Fibroblast of lung (primary cell): ENCODE measurements around the gene BCAS3.

Experiments
- EZH2 ChIP-seq: IDR thresholded peaks from 2 replicates; pipeline ENCODE4 v1.5.1; 2012; ENCODE audit warnings: low read length, control low read depth, mild to moderate bottlenecking; ENCODE audit errors: missing control alignments
- TF ChIP-seq, protein P1 (sequence below), 2 donors: IDR thresholded peaks in 1 of 2; conservative IDR thresholded peaks in 1 of 2; 1 replicate in 1 of 2; 2 replicates in 1 of 2; pipeline ENCODE4 v1.5.1; 2011 to 2012; ENCODE audit warnings: low read length in 2 of 2, control low read depth in 1 of 2, inconsistent platforms in 1 of 2, low read depth in 1 of 2, mild to moderate bottlenecking in 1 of 2

DNA sequence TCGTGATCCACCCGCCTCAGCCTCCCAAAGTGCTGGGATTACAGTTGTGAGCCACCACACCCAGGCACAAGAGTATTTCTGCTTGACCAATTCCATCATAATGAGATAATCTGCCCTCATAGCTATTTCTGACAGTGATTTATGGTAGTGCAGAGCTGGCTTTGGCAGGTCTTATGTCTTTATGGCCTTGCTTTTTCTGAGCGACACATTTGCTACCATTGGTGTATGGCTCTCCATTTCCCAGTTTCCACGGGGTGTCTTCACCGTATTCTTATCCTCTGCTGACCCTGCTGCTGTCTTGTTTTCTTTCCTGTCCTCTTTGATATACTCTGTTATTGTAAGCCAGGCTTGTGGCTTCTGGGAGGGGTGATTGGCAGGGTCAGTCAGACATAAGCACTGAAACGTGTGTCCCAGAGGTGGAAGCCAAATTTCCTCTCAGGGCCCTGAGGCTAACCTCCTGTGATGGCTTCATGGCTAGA is 560.8 kb downstream of the BCAS3 start:
- TF ChIP-seq, protein P1, sequence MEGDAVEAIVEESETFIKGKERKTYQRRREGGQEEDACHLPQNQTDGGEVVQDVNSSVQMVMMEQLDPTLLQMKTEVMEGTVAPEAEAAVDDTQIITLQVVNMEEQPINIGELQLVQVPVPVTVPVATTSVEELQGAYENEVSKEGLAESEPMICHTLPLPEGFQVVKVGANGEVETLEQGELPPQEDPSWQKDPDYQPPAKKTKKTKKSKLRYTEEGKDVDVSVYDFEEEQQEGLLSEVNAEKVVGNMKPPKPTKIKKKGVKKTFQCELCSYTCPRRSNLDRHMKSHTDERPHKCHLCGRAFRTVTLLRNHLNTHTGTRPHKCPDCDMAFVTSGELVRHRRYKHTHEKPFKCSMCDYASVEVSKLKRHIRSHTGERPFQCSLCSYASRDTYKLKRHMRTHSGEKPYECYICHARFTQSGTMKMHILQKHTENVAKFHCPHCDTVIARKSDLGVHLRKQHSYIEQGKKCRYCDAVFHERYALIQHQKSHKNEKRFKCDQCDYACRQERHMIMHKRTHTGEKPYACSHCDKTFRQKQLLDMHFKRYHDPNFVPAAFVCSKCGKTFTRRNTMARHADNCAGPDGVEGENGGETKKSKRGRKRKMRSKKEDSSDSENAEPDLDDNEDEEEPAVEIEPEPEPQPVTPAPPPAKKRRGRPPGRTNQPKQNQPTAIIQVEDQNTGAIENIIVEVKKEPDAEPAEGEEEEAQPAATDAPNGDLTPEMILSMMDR (conservative IDR thresholded peaks at IDR 0.05 in 1 of 2, IDR thresholded peaks at IDR 0.05 in 1 of 2; ENCODE audit: low read depth in 1 of 2, low read length in 2 of 2): no peak
- no peak for TF ChIP-seq EZH2
